A549 treated with Mapracorat at 1 μM for 4 hours (cell line): ENCODE measurements around the gene STMN3. TPM values are rescaled to one million over a fixed set of nuclear protein-coding genes. Genes with fewer than 3 reads are reported as not detected.

Source experiments
- total RNA-seq: library from RNA; stranded (reverse); fragments of 200-300 nt; extraction: Qiagen RNA extraction; gene quantifications from 5 replicates; pipeline ENCODE4 v1.2.3, GENCODE V29; 2022

The STMN3 gene
- total RNA-seq: 7.7 to 11.7 TPM (median 9.6 TPM) in 5 replicates

DNA sequence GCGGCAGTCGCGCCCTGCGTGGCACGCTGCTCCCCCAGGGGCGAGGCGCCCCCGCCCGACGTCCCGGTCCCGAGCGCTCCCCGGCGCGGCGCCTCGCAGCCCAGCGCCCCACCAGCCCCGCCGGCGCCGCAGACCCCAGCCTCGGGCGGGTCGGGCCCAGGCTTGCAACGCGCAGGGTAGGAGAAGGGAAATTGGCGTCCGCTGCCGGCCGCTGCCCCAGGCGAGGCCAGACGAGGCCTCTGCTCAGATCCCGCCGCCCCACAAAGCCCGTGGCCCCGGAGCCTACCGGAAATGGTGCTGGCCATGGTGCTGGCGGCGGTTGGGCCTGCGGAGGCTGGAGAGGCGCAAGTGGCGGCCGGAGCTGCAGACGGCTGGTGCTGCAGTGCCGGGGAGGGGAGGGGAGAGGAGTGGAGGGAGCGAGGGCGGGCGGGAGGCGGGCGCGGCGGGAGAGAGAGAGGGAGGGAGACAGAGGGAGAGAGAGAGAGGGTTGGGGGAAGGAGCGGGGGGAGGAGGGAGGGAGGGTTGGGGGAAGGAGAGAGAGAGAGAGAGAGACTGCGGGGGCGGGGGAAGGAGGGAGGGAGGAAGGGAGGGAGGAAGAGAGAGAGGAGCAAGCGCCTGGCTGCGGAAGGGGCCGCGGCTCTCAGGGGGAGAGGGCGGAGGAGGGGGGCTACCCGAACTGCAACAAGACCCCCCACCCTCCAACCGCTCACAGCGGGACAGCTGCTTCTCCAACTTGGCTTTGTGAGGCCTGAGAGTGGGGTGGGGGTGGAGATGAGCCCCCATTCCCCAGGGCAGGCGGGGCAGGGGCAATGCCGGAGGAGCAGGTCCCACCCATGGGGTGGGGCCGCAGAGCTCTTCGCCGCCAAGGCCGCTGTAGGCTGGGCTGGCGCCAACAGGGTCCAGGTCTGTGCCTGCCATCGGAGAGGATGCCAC is at the start of gene STMN3:
TSS of gene STMN3 (minus strand) at position 384 of the 933 bp plus-strand sequence. CDS start at position 305, 79 bp downstream.

DNA sequence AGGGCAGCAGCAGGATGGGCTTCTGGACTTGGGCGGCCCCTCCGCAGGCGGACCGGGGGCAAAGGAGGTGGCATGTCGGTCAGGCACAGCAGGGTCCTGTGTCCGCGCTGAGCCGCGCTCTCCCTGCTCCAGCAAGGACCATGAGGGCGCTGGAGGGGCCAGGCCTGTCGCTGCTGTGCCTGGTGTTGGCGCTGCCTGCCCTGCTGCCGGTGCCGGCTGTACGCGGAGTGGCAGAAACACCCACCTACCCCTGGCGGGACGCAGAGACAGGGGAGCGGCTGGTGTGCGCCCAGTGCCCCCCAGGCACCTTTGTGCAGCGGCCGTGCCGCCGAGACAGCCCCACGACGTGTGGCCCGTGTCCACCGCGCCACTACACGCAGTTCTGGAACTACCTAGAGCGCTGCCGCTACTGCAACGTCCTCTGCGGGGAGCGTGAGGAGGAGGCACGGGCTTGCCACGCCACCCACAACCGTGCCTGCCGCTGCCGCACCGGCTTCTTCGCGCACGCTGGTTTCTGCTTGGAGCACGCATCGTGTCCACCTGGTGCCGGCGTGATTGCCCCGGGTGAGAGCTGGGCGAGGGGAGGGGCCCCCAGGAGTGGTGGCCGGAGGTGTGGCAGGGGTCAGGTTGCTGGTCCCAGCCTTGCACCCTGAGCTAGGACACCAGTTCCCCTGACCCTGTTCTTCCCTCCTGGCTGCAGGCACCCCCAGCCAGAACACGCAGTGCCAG is 43.6 kb upstream of the STMN3 start, which contains the start of gene TNFRSF6B:
TSS of gene TNFRSF6B (plus strand) at position 25 of the 729 bp plus-strand sequence. CDS start at position 141, 116 bp downstream.

DNA sequence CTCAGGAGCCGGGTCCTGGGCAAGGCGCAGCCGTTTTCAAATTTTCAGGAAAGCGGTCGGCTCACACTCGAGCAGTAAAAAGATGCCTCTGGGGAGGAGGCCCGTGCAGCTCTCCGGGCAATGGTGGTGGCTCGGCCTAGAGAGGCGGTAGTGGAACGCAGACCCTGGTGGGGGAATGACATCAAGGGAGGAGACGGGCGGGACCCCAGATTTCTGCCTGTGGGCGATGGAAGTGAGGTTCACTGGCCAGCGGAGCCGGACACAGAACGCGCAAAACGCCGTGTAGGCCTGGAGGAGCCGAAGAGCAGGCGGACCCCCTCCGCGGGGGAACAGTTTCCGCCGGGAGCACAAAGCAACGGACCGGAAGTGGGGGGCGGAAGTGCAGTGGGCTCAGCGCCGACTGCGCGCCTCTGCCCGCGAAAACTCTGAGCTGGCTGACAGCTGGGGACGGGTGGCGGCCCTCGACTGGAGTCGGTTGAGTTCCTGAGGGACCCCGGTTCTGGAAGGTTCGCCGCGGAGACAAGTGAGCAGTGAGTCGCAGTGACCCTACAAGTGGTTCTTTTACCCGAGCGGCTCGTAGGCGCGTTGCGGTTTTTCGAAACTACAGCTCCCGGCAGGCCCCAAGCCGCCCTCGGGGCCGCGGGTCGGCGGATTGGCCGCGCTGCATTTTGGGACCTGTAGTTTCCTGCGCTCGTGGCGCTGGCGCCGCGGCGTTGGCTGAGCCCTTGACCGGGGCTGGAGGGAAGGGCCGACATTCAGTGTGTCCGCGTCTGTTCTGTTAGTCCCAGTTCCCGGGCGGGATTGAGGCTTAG is 4.9 kb upstream of the STMN3 start, which contains the start of gene RTEL1:
TSS of gene RTEL1 (plus strand) at position 376 of the 812 bp plus-strand sequence. CDS start 1,091 bp downstream, outside the sequence.

DNA sequence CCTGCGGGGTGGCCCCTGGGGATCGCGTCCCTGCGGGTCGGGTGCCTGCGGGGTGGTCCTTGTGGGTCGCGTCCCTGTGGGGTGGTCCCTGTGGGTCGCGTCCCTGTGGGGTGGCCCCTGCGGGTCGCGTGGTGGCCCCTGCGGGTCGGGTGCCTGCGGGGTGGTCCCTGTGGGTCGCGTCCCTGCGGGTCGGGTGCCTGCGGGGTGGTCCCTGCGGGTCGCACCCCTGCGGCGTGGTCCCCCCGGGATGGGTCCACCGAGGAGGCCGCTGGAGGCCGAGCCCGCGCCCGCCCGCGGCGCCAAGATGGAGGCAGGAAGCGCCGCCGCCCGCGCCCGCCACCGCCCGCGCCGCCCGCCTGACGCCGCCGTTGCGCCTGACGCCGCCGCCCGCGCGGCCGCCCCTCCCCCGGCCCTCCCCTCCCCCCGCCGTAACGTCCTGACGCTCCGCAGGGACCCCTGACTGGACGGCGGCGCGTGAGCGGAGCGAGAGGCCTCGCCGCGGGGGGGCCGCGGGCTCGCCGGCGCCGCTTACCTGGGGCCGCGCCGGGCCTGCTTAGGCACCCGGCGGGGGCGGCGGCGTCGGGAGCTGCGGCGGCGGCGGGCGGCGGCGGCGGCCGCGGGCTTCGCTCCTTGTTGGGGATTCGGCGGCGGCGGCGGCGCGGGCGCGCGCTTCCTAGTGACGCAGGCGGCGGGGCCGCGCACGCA is 26.6 kb downstream of the STMN3 start, which contains the start of gene GMEB2:
TSS of gene GMEB2 (minus strand) at position 678 of the 705 bp plus-strand sequence. CDS start 7,704 bp downstream, outside the sequence.

Other genes starting within 250 kb of the STMN3 start
- 0.21 to 0.72 TPM (median 0.57 TPM) in 5 replicates for gene KCNQ2, start 180.8 kb downstream of the STMN3 start, total RNA-seq
- 132 to 182 TPM (median 150 TPM) in 5 replicates for gene EEF1A2, start 154.3 kb downstream of the STMN3 start, total RNA-seq
- 265 to 337 TPM (median 318 TPM) in 5 replicates for gene PPDPF, start 132.7 kb downstream of the STMN3 start, total RNA-seq
- 2.4 to 3.6 TPM (median 3.1 TPM) in 5 replicates for gene PTK6, start 116.0 kb downstream of the STMN3 start, total RNA-seq
- gene SRMS, start 105.7 kb downstream of the STMN3 start, total RNA-seq: 0.10 to 0.16 TPM in 2 of 5 replicates, not detected in the others
- 0.18 to 0.46 TPM (median 0.25 TPM) in 5 replicates for gene FNDC11, start 99.3 kb downstream of the STMN3 start, total RNA-seq
- 15.8 to 24.2 TPM (median 22.2 TPM) in 5 replicates for gene HELZ2, start 79.2 kb downstream of the STMN3 start, total RNA-seq
- gene GMEB2, start 26.3 kb downstream of the STMN3 start, total RNA-seq: 7.9 to 10.7 TPM (median 9.8 TPM) in 5 replicates
- 3.4 to 10.0 TPM (median 7.0 TPM) in 5 replicates for gene RTEL1, start 4.9 kb upstream of the STMN3 start, total RNA-seq
- 0.35 to 1.5 TPM (median 0.93 TPM) in 5 replicates for gene TNFRSF6B, start 43.2 kb upstream of the STMN3 start, total RNA-seq
- gene ARFRP1, start 54.6 kb upstream of the STMN3 start, total RNA-seq: 30.6 to 40.0 TPM (median 36.2 TPM) in 5 replicates
- gene ZGPAT, start 54.6 kb upstream of the STMN3 start, total RNA-seq: 22.0 to 30.9 TPM (median 26.9 TPM) in 5 replicates
- 5.6 to 12.4 TPM (median 9.3 TPM) in 5 replicates for gene LIME1, start 83.2 kb upstream of the STMN3 start, total RNA-seq
- gene SLC2A4RG, start 86.4 kb upstream of the STMN3 start, total RNA-seq: 55.9 to 105 TPM (median 96.0 TPM) in 5 replicates
- 0.75 to 1.1 TPM (median 0.92 TPM) in 5 replicates for gene ZBTB46, start 177.8 kb upstream of the STMN3 start, total RNA-seq
- gene ABHD16B, start 208.1 kb upstream of the STMN3 start, total RNA-seq: not detected in 5 replicates
- 126 to 137 TPM (median 132 TPM) in 5 replicates for gene TPD52L2, start 211.8 kb upstream of the STMN3 start, total RNA-seq
- 22.6 to 29.0 TPM (median 28.3 TPM) in 5 replicates for gene DNAJC5, start 241.7 kb upstream of the STMN3 start, total RNA-seq